Large intestine (tissue), 3 donors: ENCODE measurements around the gene HFE. TPM values are rescaled to one million over a fixed set of nuclear protein-coding genes. Genes with fewer than 3 reads are reported as not detected.
"Not testable (repeated sequence)": the region's sequence is repeated elsewhere in the genome, so short reads cannot be mapped to it uniquely, and the experiment has no call there.

ENCODE experiments used
- DNase-seq, 2 donors: peaks; one replicate each; pipeline versions ENCODE4 v3.0.0 to v3.0.0-alpha.2; 2013
- H3K27ac ChIP-seq: one replicate; pipeline ENCODE4 v1.5.1; 2013; ENCODE audit warnings: low read length
- H3K27me3 ChIP-seq: 2 replicates; pipeline ENCODE4 v1.6.1; 2013; ENCODE audit warnings: low read length; ENCODE audit not compliant: control insufficient read depth, insufficient read depth
- H3K36me3 ChIP-seq: 2 replicates; pipeline ENCODE4 v1.6.1; 2013; ENCODE audit warnings: low read length; ENCODE audit not compliant: control insufficient read depth, insufficient read depth
- H3K4me1 ChIP-seq: one replicate; pipeline ENCODE4 v1.6.1; 2013; ENCODE audit warnings: low read length; ENCODE audit not compliant: control insufficient read depth, insufficient read depth
- H3K4me3 ChIP-seq: one replicate; pipeline ENCODE4 v1.5.1; 2013; ENCODE audit warnings: low read length
- H3K9me3 ChIP-seq: one replicate; pipeline ENCODE4 v1.6.1; 2013; ENCODE audit warnings: mild to moderate bottlenecking, low read depth, low read length, moderate library complexity; ENCODE audit not compliant: control insufficient read depth
- WGBS: methylation state at CpG from one replicate; pipeline ENCODE4 v1.1.5; 2013; ENCODE audit warnings: low lambda C conversion rate; ENCODE audit not compliant: insufficient coverage; 5-methylcytosine and 5-hydroxymethylcytosine counted together
- polyA plus RNA-seq: library from polyadenylated mRNA; unstranded; fragments of 120-200 nt; gene quantifications from one replicate; pipeline ENCODE4 v1.2.1, GENCODE V29; 2013

HFE gene
- polyA plus RNA-seq, 1 donor: 16.4 TPM

DNA sequence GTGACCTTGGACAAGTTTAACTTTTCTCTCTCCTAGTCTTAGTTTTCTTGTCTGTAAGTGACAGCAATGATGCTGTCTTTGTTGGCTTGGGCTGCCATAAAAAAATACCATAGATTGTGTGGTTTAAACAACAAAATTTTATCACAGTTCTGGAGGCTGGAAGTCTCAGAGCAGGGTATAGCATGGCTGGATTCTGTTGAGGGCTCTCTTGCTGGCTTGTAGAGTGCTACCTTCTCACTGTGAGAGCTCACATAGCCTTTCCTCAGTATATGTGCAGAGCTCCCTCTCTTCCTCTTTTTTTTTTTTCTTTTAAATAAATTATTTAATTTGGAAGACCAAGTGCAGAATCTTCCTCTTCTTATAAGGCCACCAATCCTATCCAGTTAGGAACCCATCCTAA is 26.3 kb downstream of the HFE start:
- no peaks in the 10 kb centered on the region for H3K4me1 ChIP-seq
- no peaks in the 10 kb centered on the region for H3K27me3 ChIP-seq
- no peak for DNase-seq
- no peak overlapping the region for H3K4me3 ChIP-seq
- H3K36me3 ChIP-seq: no peaks in the 10 kb centered on the region
- no peaks in the 10 kb centered on the region for H3K9me3 ChIP-seq
- H3K27ac ChIP-seq: no peak overlapping the region

DNA sequence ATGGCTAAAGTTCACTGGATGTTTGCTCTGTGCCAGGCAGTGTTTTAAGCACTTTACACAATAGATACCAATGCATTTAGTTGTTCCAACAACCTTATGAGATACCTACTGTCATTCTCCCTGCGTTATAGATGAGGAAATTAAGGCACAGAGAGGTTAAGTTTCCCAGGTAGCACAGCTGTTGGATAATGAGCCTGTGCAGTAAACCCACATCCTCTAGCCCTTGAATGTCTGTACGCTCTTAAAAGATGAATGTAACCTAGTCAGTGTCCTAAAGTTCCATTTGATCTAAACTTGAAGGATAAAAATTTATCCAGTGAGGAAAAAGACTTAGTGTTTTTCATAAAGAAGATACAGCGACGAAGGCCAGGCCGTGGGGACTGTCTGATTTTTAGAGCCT is 28.0 kb downstream of the HFE start:
- Histone ChIP-seq H3K9me3 (no peaks in the 10 kb centered on the region), H3K27ac (no peak overlapping the region), H3K4me1 (no peaks in the 10 kb centered on the region), H3K27me3 (no peaks in the 10 kb centered on the region), H3K36me3 (no peaks in the 10 kb centered on the region), H3K4me3 (no peak overlapping the region)
- no peak for DNase-seq
- no CpG with 5 or more reads among the region's 5 CpGs for WGBS

DNA sequence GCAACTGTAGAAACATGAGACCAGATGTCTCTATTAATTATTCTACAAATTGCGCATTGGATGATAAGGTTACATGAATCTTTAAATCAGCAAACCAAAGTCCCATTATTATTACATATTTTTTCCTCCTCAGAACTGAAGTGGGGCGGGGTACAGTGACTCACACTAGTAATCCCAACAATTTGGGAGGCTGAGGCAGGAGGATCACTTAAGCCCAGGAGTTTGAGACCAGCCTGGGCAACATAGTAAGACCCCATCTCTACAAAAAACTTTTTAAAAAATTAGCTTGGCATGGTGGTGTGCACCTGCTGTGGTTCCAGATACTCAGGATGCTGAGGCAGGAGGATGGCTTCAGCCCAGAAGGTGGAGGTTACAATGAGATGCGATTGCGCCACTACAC is 29.0 kb downstream of the HFE start:
- Histone ChIP-seq H3K4me3 (no peak overlapping the region), H3K27me3 (no peaks in the 10 kb centered on the region), H3K9me3 (no peaks in the 10 kb centered on the region), H3K27ac (no peak overlapping the region), H3K36me3 (no peaks in the 10 kb centered on the region), H3K4me1 (peaks cover 6% of the 10 kb centered on the region)
- WGBS: no CpG with 5 or more reads among the region's 4 CpGs
- no peak for DNase-seq

DNA sequence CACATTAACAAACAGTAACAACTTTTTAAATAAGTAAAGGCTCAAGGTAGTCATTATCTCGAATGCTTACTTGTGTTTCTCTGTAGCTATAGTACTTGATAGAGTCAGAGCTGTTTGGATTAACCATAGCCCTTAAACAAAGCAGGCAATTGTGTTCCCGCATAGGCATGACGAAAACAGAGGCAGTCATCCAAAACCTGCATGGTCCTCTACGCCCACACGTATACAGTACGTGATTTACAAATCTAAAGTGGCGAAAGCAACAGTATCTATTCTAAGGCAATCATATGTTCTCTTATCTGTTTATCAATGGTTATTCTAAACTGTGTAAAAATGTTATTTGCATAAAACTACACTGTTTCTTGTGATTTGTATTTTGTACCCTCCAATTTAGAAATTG is 31.8 kb downstream of the HFE start:
- Histone ChIP-seq H3K4me3 (no peak overlapping the region), H3K36me3 (no peaks in the 10 kb centered on the region), H3K27me3 (no peaks in the 10 kb centered on the region), H3K27ac (no peak overlapping the region), H3K9me3 (no peaks in the 10 kb centered on the region), H3K4me1 (peaks cover 7% of the 10 kb centered on the region)
- no peak for DNase-seq
- no CpG with 5 or more reads among the region's 7 CpGs for WGBS

DNA sequence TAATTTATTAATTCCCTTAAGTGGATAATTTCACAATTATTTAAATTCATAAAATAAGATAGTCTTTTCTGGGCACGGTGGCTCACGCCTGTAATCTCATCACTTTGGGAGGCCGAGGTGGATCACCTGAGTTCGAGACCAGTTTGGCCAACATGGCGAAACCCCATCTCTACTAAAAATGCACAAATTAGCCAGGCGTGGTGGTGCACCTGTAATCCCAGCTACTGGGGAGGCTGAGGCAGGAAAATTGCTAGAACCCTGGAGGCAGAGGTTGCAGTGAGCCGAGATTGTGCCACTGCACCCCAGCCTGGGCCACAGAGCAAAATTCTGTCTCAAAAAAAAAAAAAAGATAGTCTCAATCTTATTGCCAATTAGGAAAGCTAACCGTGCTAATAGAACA is 32.9 kb downstream of the HFE start:
- not testable (repeated sequence) for H3K27ac ChIP-seq, H3K9me3 ChIP-seq, H3K36me3 ChIP-seq, H3K27me3 ChIP-seq, H3K4me3 ChIP-seq, H3K4me1 ChIP-seq, DNase-seq
- no CpG with 5 or more reads among the region's 8 CpGs for WGBS

DNA sequence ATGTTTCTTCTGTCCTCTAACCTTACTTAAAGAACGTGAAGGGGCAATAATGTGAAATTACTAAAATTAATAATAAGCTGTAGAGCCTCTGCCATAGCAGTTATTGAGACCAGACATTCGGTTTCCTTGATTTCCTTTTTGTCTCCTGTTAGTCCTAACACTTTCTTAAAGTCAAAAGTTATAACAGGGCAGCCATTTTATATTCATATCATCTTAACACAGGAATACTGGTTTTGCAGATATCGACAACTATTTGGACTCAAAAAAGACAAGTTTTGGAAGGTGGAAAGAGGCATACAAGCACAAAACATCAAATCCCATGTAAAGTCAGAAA is 33.5 kb downstream of the HFE start:
- WGBS: 81% methylated on average over 2 of the region's 3 CpGs

DNA sequence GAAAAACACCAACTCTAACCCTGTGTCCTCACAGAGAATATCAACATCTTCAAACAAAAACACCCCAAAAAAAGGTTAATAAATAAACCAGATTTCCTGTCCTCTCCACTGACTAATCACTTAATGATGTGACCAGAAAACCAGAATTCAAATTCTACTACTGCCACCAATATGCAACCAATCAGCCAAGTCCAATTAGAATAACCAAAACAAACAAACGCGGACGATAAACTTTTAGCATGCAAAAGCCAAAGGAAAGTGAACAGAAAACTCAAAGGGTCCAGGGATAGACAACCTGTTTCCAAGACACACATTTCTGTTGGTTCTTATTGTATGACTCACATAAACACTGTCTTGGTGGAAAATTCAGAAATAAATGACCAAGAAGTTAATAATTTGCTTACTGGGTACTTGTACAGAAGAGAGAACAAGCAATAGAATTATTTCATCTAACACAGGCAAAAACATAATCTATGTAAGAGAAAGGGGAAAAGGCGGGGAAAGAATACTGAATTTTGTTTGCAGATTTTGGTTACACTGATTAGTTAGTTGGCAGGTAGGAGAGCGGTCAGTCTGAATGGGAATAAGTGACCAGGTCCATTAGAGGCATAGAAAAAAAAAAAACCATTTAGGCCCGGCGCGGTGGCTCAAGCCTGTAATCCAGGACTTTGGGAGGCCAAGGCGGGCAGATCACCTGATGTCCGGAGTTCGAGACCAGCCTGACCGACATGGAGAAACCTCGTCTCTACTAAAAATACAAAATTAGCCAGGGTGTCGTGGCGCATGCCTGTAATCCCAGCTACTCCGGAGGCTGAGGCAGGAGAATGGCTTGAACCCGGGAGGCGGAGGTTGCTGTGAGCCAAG is 34.1 kb downstream of the HFE start:
- 100% methylated on average over 1 of the region's 18 CpGs for WGBS
- H3K27me3 ChIP-seq: no peaks in the 10 kb centered on the region
- DNase-seq: peak in 1 of 2 donors; percentile 40
- H3K27ac ChIP-seq: peak overlapping the region; percentile 99
- H3K4me3 ChIP-seq: no peak overlapping the region
- peaks cover 7% of the 10 kb centered on the region for H3K4me1 ChIP-seq
- H3K36me3 ChIP-seq: no peaks in the 10 kb centered on the region
- no peaks in the 10 kb centered on the region for H3K9me3 ChIP-seq

More for the DNA sequence above, 33.5 kb downstream of the HFE start:
- peaks cover 7% of the 10 kb centered on the region for H3K4me1 ChIP-seq
- no peaks in the 10 kb centered on the region for H3K36me3 ChIP-seq
- no peak overlapping the region for H3K4me3 ChIP-seq
- H3K9me3 ChIP-seq: no peaks in the 10 kb centered on the region
- no peaks in the 10 kb centered on the region for H3K27me3 ChIP-seq
- DNase-seq: no peak
- H3K27ac ChIP-seq: peak overlapping the region; percentile 11

DNA sequence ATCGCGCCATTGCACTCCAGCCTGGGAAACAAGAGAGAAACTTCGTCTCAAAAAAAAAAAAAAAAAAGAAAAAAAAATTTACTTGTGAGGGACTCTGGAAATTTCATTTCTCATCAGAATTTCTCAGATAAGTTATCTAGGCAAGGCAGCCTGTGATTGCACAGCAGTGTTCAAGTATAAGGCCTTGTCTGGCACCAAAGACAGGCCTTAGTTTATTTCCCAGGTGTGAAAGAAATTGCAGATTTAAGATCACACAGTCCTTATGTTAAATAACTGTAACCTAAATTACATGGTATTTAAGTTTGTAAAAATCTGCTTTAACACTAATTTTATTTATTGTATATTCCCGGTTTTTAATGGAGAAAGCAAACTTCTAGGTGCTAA is 34.8 kb downstream of the HFE start:
- H3K9me3 ChIP-seq: no peaks in the 10 kb centered on the region
- no peaks in the 10 kb centered on the region for H3K36me3 ChIP-seq
- peak overlapping the region; percentile 99 for H3K27ac ChIP-seq
- peaks cover 7% of the 10 kb centered on the region for H3K4me1 ChIP-seq
- H3K4me3 ChIP-seq: no peak overlapping the region
- no CpG with 5 or more reads among the region's 4 CpGs for WGBS
- H3K27me3 ChIP-seq: no peaks in the 10 kb centered on the region
- DNase-seq: no peak

DNA sequence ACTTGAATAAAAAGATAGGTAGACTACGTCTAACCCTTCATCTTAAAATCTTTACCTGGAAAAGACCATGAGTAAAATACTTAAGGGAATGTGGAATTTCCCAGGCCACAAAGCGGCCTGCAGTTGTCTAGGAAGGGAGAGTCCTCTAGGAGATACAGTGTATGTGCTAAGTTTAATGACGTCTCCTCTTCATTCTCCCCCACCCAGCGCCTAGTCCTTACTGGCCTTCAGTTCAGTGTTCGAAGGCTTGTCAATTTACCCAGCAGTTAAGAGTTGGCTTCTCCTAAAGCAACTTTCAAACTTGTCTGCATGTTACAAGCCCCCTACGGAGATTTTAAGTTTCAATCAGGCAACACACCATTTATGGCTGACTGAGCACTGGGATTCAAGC is 35.2 kb downstream of the HFE start:
- Histone ChIP-seq H3K36me3 (no peaks in the 10 kb centered on the region), H3K4me3 (peak overlapping the region; percentile 81)

DNA sequence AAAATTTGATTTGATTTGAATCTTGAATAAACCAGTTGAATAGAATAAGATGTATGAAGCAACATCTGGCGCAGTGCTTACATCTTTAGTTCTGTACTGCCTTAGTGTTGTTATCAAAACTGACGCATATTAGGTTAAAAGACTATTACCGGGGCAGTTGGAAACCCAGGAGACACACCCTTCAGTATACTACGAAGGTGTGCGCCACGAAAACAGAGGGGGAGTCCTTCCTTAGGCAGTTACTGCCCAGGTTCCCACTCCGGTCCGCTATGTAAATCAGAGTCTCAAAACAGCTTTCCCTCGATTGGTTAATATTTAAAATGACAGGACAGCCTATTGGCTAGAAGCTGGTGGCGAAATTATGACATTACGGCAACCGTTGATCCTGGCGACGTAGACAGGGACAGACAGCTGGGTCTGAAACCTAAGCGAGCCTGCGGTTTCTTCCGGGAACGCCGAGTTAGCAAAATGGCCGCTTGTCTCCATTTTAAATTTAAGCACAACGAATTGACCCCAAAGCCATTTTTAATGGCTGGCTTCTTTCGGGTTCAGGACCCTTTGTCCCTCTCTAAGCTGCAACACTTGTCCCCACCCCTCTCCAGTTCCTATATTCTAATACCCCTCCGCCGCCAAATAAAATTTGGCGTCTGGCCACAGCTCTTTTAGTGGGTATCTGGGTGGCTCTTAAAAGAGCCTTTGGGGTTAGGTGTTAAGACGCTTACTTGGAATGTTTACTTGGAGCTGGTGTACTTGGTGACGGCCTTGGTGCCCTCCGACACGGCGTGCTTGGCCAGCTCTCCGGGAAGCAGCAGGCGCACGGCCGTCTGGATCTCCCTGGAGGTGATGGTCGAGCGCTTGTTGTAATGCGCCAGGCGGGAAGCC is 35.8 kb downstream of the HFE start:
- no CpG with 5 or more reads among the region's 38 CpGs for WGBS
- peaks cover 3% of the 10 kb centered on the region for H3K36me3 ChIP-seq

More for the DNA sequence above, 35.2 kb downstream of the HFE start:
- H3K27me3 ChIP-seq: no peaks in the 10 kb centered on the region
- no peaks in the 10 kb centered on the region for H3K9me3 ChIP-seq
- H3K27ac ChIP-seq: peak overlapping the region; percentile 99
- no peak for DNase-seq
- H3K4me1 ChIP-seq: peaks cover 7% of the 10 kb centered on the region
- WGBS: no CpG with 5 or more reads among the region's 6 CpGs

More for the DNA sequence above, 35.8 kb downstream of the HFE start:
- peak overlapping the region; percentile 81 for H3K4me3 ChIP-seq
- no peaks in the 10 kb centered on the region for H3K27me3 ChIP-seq
- H3K27ac ChIP-seq: peak overlapping the region; percentile 99
- DNase-seq: peak; percentile 97 to 99
- H3K4me1 ChIP-seq: peaks cover 7% of the 10 kb centered on the region
- no peaks in the 10 kb centered on the region for H3K9me3 ChIP-seq
